CD4-positive, alpha-beta T cell treated with Interleukin-6 for 4 hours (primary cell): ENCODE data around the gene TFR2.
A peak's percentile ranks its signal among the peaks of the same experiment; 100 is the strongest.

Experiments
- DNase-seq: peaks from one replicate; pipeline ENCODE4 v3.0.0-alpha.2; 2020; ENCODE audit warnings: mixed read lengths

TFR2 gene

DNA sequence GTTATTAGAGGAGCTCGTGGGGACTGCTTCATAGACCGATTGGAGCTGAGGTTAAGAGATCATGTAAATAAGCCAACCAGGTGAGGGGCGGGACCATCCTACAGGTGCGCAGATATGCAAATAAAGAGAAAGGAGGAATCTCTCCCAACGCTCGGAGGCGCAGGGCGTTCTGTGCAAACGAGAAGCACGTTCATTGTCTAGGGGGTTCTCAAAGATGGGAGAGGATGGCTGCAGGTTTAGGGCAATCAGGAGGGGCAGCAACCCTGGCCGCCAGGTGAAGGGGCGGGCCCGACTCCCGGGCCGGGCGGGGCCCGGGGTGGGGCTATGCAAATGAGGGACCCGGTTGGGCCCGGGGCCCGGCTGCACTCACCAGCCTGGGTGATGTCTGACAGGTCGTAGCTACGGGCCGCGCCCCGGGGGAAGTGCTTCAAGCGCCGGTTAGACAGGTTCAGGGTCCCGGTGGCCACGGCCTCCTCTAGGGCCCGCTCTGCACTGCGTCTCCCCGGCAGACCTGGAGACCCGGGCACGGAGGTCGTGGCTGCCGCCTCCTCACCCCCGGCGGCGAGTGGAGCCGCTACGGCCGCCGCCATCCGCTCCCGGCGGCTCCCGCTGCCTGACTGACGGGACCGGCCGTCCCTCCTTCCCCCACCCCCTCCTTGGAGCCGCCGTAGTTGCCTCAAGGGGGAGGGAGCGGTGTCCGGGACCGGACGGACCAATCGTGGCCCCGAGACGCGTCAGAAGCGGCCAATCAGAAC lies 55.7 kb downstream of the TFR2 start, which contains the start of gene LRCH4:
Gene LRCH4 (minus strand): TSS at position 619 of the 755 bp plus-strand sequence. CDS start 29 bp downstream, at position 590.
- DNase-seq = peak; percentile 69

DNA sequence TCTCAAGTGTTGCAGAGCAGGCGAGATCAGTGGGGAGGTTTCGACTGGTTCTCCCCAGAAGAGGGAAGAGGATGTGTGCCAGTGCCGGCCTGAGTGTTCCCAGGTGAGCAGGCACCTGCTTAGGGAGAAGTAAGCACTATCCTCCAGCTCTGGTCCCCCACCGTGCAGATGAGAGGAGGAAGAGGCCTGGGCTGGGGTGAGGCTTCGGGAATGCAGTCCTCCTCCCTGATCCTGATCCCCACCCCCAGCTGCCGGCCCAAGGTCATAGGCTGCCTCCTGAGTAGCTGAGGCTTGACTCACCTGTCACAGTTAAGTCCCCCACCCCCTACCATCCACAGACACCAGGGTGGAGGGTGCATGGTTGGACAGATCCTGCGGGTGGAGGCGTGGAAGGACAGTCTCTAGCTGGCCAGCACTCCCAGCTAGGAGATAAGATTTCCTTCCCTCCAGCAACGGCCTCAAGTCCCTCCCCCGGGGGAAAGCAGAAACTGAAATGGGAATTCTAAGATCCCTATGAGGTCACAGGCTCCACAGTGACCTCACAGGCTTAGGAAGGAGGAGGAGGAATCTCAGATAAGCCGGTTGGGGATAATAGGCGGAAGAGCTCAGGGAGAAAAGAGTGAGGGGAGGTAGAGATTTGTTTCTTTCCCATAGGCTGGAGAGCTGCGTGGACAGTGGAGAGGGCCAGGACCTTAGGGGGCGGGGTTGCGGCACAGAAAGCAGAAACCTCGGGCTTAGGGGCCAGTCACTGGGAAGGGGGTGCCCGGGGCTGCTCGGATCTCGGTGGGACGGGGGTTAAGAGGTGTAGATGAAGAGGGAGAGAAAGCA lies 56.5 kb downstream of the TFR2 start:
- no peak for DNase-seq

DNA sequence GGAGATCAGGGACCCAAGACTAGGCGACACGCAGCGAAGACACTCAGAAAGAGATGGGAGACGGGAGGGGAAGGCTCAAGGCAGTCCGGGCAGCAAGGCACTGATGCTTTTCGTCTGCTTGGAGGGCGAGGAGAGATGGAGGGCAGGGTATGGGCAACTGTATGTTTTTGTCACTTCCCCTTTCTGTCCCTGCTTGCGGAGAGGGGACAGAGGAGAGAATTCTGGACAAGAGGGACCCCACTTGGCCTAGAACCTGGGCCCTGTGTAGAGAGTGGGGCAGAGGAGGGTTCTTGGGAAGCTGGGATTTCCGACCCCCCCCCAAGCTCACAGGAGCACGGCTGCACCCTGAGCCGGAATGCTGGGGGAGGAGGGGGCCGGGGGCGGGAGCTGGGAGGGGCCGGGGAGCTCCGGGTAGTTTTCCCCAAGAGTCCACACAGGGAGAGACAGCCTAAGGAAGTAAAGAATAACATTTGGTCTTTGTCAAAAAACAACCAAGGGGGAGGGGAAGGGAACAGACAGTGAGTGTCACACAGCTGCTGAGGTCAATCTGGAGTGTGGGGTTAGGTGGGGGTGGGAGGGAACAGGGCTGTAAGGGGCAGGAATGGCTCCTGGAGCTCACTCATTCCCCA lies 57.2 kb downstream of the TFR2 start:
- DNase-seq = no peak

DNA sequence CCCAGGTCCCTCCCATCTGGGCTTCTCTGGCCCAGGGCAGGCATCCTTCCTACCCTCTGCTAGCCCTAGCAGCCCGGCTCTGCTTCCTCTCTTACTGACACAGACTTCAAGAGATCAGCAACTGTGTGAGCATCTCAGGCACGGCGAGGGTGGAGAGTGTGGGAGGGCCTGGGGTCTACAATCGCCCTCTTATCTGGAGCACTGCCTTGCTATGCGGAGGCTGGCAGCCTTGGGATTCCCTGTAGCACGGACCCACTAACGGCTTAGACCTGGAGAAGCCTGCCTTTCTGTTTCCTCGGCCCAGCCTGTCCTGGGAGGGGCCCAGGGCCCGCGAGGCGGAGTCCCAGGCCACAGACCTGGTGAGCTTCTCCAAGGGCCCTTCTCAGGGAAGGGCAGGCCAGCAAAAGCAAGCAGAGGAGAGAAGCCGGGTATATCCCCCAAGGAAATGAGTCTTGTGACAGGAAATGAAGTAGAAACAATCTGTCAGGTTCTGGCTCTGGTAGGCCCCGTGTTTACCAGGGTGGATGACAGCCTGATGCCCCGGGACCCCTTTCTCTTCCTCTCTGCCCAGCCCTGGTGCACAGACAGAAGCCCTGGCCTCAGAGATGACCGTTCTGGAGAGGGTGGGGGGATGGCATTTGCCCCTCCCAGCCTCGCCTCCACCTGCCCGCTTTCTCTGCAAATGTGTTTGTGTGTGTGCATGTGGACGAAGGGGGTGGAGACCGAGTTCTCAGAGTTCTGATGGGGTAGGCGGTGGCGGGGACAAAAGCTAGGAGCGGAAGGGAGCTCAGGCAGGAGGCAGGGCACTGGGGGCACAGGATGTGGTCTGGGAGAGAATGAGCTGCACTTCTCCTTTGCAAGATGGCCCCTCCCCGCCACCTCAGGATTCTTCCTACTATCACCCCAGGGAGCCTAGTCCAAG lies 58.0 kb downstream of the TFR2 start:
- peak; percentile 77 for DNase-seq

DNA sequence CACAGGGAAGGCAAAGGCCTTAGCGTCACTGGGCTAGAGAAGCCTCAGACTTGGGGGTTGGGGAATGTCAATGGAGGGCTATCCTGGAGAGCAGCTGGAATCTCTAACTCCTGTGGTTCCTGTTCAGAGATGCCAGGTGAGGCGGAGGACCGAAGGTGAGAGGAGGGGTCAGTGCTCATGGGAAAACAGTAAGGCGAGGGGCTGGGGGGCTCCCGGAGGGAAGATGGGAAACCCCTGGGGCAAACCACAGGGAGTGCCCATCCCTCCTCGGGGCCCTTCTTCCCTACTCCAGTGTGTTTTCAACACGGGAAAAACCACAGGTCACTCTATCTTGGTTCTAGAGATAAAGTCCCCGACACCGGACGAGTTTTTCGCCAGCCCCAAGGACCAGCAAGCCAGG lies 58.7 kb downstream of the TFR2 start:
- DNase-seq = no peak

DNA sequence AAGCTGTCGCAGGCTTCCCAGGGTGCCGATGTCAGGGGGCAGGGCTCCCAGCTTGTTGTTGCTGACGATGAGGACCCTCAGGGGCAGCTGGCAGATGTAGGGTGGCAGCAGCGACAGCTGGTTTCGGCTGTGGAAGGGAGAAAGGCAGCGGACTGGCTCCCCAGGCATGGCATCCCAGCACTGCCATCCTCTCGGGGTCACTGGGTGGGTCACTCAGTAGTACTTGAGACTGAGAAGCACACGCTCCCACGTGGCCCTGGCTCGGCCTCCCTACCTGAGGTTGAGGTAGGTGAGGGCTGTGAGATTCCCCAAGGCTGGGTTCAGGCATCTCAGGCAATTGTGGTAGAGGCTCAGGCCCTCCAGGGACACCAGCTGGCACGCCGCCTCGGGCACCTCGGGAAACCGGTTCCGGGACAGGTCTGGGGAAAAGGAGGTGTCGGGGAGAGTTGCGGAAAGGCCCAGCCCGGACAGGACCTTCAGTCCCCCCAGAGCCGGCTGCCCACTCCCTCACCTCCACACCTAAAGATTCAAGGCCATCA lies 59.2 kb downstream of the TFR2 start:
- no peak for DNase-seq

DNA sequence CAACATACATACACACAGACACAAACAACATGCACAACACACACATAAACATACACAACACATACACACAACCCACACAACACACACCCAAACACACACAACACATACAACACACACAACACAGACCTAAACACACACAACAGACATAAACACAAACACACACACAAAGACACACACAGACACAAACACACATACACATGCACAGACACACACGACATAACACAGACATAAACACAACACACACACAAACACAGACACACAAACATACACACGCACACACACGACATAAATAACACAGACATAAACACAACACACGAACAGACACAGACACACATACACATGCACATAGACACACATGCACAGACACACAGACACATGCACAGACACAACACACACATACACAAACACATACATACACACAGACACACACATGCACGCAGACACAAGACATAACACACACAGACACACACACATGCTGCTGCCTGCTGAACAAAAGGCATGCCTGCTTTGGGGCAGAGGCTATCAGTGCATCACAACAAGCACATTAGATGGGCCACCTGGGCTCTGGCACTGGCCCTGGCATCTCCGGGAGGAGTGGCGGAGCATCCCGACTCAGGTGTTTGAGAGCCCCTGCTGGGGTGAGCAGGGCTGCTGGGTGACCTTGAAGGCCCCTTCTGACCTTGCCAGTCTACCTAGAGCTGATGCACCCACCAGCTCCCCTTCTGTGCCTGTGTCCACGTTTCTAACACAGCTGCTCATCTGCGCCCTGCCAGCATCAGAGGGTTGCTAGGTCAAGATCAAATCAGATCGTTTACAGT lies 60.7 kb downstream of the TFR2 start:
- DNase-seq = no peak

DNA sequence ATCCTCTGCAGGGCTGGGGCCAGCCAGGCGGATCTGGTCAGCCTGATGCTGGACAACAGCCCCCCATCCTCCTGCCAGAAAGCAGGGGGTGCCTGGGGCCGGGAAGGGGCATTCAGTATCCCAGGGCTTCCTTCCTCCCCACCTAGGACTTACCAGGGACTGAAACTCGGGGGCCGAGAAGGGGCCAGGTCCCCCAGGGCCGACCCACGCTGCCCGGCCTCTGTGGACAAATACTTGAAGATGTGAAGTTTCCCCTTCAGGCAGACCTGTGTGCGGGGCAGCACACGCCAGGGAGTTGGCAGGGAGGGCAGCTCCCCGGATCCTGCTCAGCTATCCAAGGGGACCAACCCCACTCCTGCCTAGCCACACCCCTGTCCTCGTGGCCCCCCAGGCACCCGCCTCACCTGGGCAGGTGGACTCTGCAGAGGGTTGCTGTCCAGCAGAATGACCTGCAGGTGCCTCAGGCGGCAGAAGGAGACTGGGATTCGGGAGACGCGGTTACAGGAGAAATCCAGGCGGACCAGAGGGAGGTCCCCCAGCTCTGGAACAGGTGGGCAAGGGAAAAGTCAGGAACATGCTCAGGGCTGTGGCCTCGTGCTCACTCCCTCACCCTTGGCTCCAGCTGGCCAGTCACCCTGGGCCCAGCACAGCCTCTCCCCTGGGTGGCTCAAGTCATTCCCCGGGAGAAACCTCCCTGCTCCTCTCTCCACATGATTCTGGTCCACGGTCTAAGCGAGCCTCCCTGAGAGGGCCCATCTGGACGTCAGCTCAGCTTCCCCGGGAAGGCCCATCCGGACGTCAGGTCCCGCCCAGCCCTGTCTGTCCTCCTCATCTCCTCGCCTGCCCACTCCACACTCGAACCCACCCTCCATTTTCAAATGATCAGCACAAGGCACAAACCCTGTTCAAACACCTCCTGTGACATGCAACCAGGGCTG lies 62.8 kb downstream of the TFR2 start:
- DNase-seq = no peak

DNA sequence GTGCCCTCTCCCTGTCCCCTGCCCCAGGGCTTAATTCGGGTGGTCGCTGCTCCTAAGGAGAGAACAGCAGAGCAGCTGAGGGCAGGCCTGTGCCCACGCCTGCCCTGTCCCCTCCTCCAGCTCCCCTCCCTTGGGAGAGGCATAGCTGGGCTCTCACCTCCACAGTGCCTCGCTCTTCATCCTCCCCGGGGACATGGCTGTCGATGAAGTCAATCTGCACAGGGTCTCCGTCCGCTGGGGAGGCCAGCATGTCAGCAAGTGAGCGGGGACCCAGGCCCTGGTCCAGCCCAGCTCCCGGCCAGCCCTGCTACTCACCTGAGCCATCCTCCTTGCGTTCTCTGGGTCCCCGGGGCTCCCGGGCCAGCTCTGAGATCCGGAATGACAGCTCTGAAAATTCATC lies 63.8 kb downstream of the TFR2 start:
- DNase-seq = no peak

DNA sequence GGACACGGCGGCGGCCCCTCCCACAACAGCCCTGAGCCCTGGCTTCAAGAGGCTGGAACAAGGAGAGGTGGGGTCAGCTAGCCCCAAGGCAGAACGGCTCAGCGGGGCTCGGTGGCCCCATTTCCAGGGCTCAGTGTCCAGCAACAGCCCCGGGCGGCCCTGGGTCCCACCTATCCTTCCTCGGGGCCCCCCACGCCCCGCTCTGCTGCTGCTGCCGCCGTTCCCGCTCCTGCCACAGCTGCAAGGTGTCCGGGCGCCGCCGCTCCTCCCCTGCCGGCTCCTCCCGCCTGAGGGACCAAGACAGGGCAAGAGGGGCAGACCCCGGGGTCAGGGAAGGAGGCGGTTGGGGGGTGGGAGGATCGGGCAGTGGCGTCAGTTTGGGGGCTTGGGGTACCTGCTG lies 64.2 kb downstream of the TFR2 start:
- DNase-seq = no peak

DNA sequence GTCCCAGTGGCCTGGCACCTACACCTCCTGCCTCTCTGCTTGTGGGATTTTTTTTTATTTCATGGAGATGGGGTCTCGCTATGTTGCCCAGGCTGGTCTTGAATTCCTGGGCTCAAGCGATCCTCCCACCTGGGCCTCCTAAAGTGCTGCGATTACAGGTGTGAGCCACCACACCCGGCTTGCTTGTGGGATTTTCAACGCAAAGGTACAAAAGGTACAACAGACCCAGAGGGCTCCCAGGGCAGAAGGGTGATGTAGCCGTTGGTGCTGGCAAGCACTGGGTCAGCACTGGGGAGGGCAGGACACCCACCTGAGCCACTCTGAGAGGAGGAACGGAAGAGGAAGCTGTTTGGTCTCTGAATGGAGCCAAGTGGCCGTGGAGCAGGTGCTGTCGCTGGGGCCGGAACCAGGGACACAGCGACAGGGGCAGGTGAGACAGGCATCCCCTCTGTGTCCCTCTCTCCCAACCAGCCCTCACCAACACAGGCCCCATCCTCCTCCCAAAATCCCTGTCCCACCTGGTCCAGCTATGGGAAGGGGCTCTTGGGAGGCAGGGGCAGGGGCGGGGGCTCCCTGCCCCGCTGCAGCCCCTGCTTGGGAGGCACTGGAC lies 64.9 kb downstream of the TFR2 start:
- DNase-seq = no peak

DNA sequence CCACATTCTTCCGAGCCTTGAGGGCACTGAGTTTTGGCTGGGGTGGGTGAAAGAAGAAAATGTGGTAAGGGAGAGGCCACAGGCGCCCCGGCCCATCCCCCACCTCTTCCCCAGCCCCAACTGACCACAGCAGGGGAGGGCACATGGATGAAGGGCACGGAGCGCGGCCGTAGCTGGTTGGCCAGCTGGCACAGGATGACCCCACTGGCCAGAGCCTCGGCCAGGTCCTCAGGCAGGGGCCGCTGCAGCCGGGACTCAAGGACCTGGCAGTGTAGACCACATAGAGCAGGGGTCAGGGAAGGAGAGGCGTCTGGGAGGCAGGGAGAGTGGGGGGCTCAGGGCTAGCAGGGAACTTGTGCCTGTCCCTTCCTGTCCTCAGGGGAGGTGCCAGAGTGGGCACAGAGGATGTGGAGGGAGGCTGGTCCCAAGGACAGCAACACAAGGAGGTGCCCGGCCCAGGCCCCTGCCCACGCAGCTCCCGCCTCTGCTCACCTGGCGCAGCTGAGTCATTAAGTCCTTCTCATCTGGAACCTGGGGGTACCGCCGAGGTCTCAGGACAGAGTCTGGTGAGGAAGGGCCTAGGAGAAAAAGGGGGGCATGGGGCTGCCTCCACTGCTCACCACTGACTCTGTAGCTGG lies 65.5 kb downstream of the TFR2 start:
- no peak for DNase-seq

DNA sequence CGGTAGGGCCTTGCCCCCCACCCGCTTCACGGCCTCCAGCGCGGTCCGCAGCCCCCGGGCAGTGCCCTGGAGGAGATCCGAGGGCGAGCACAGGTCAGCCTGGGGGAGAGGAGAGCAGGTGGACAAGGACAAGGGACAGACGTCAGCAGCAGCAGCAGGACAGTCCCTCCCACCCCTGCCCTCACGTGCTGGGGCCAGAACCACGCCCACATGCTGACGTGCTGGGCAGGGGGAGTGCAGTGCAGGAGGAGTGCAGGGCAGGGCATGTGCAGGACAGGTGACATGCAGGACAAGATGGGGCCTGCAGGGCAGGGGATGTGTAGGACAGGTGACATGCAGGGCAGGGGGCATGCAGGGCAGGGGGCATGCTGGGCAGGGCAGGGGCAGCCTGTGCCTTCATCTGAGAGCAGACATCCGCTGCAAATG lies 66.1 kb downstream of the TFR2 start:
- DNase-seq = no peak

DNA sequence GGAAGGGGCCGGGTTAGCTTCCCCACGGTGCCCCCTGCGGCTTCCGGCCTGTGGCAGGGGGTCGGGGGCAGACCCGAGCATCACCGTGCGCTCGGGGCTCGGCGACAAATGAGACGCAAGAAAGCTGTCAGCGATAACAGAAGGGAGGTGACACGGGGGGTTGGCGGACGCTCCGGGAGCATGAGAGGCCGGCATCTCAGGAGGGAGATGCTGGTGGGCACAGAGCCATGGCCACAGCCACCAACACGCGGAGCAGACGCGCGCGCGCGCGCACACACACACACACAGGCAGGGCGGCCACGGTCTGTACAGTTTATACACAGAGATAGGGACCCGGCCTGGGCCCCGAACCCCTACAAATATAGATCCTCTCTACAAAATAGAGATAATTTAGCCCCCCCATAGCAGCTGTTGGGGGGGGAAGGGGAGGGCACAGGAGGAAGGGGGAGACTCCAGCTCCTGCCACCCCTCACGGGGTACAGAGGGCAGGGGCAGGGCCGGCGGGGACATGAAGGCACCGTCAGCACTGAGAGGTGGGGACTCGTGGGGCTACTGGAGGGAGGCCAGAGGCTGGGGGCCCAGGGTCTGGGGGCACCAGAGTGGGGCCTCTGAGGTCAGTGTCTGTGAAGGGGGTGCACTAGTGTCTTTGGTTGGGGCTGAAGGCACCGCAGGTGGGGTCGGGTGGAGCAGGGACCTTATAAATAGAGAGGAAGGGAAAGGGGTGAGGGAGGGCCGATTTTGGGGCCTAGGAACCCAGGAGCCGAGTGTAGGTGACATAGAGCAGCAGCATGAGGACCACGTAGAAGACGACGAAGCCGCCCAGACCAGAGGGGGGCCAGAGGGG lies 66.8 kb downstream of the TFR2 start:
- DNase-seq = no peak

DNA sequence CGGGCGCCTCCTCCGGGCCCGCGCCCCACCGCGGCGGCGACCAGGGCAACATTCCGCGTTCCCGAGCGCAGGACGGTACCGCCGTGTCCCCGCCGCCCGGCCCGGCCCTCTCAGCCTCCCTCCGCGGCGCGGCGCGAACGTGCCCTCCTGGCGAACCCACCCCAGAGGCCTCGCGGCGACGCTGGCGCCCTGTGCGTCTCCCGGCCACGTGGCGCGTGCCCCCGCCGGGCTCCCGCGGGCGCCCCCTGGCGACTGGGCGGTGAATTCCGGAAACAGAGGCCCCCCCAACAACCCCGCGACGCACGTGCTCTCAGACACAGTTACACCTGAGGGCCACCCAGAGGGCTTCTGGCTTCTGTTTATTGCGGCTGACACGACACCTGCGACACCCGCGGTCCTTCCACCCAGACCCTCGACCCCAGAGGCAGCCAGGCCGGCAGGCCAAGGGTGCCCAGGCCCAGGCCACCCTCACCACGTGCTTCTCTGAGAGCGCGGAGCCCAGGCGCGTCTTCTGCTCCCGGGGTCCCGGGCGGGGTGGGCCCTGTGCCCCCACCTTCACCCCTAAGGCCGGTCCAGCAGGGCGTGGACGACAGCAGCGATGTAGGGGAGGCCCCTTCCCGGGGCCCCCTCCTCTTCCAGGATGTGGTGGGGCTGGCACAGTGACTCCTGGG lies 67.5 kb downstream of the TFR2 start, which contains the start of gene SAP25:
Gene SAP25 (minus strand): TSS at position 210 of the 671 bp plus-strand sequence. CDS start 158 bp downstream, at position 52.
- no peak for DNase-seq

DNA sequence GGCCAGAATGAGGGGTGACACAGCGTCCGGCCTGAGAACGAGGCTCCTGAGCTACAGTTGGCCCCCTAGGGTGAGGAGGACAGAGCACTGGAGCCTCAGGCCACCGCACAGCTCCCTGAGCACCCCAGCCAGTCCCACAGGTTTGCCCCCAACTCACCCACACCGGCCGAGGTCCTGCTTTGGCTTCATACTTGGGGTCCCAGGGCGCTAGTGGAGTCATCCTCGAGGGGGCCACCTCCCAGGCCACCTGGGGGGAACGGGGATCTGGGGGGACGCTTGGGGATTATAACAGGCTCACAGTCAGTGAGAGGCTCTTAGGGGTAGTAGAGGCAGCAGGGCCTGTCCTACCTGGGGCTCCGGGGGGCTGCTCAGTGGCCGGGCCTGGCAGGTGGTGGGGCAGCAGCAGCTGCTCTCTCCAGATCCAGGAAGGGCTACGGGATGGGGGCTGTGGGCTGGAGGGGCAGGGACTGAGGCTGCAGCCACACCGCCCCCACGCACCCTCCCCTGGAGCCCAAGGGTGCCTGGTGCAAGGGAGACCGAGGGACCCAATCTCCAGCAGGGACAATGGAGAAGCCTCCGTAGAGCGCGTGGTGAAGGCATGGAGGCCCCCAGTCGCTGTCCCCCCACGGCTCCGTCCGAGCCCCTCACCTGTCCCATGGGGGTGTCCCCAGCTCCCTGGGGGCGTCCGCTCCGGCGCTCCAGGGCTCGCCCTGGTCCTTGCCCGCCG lies 68.2 kb downstream of the TFR2 start:
- no peak for DNase-seq
